ENCODE data around the gene CEP131. TPM values are rescaled to one million over a fixed set of nuclear protein-coding genes. Genes with fewer than 3 reads are reported as not detected.

CEP131 gene
- total RNA-seq, 1 donor from 2014 or later = 33.2 TPM

DNA sequence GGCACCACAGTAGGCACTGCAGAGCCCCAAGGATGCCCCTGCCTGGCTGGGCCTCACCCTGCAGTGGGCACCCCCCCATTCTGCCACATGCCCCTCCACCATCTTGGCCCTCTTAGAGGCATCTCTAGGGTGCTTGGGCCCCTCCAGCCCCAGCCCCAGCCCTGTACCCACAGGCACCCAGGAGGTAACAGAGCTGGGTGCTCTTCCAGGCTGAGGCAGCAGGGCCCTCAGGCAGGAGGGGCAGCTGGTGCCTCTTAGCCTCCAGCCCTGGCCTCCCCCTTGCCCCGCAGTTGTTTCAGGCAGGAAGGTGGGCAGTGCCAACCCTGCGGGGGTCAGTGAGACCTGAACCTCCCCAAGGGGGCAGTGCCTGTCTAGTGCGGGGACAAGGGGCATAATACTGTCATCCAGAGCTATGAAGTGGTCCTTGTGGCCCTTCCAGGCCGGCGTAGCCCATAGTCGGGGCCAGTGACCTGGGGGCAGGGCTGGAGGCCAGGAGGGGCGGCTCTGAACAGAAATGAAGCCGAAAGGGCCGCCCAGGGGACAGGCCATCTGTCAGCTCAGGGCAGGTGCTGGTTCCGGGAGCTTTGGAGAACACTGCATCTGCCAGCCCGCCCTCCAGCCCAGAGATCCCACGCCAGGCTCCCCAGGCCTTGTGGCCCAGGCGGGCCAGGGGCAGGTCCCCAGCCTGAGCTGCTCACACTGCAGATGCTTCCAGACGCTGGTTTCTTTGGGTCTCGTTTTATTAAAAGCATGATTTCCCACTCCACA is 51.9 kb downstream of the CEP131 start:
- H3K36me3 Mint-ChIP-seq (ENCODE audit: insufficient read depth) = peaks cover 7% of the 10 kb centered on the region
- DNase-seq (ENCODE audit: low spot score, unreplicated experiment) = no peak
- H3K4me1 Mint-ChIP-seq (ENCODE audit: low read depth) = peaks cover 3% of the 10 kb centered on the region
- H3K4me3 Mint-ChIP-seq (ENCODE audit: low read depth) = no peak overlapping the region
- H3K27ac Mint-ChIP-seq = no peak overlapping the region
- TF ChIP-seq, protein P1, sequence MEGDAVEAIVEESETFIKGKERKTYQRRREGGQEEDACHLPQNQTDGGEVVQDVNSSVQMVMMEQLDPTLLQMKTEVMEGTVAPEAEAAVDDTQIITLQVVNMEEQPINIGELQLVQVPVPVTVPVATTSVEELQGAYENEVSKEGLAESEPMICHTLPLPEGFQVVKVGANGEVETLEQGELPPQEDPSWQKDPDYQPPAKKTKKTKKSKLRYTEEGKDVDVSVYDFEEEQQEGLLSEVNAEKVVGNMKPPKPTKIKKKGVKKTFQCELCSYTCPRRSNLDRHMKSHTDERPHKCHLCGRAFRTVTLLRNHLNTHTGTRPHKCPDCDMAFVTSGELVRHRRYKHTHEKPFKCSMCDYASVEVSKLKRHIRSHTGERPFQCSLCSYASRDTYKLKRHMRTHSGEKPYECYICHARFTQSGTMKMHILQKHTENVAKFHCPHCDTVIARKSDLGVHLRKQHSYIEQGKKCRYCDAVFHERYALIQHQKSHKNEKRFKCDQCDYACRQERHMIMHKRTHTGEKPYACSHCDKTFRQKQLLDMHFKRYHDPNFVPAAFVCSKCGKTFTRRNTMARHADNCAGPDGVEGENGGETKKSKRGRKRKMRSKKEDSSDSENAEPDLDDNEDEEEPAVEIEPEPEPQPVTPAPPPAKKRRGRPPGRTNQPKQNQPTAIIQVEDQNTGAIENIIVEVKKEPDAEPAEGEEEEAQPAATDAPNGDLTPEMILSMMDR (IDR thresholded peaks at IDR 0.05; ENCODE audit: unreplicated experiment) = no peak
- H3K9me3 Mint-ChIP-seq (ENCODE audit: low read depth) = peaks cover 9% of the 10 kb centered on the region
- no peaks in the 10 kb centered on the region for H3K27me3 Mint-ChIP-seq

DNA sequence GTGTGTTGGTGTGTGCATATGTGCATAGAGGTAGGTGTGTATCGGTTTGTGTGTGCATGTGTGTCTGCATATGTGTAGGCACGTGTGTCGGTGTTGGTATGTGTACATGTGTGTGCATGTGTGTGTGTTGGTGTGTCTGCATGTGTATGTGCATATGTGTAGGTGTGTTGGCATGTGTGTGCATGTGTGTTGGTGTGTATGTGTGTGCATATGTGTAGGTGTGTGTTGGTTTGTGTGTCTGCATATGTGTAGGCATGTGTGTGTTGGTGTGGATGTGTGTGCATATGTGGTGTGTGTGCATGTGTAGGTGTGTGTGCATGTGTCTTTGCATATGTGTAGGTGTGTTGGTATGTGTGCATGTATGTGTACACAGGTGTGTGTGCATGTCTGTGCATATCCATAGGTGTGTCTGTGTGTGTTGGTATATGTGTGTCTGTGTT is 52.9 kb downstream of the CEP131 start:
- H3K4me1 Mint-ChIP-seq (ENCODE audit: low read depth) = peaks cover 3% of the 10 kb centered on the region
- peaks cover 5% of the 10 kb centered on the region for H3K36me3 Mint-ChIP-seq (ENCODE audit: insufficient read depth)
- H3K27ac Mint-ChIP-seq = no peak overlapping the region
- no peaks in the 10 kb centered on the region for H3K27me3 Mint-ChIP-seq
- no peak overlapping the region for H3K4me3 Mint-ChIP-seq (ENCODE audit: low read depth)
- TF ChIP-seq, protein P1 (IDR thresholded peaks at IDR 0.05; ENCODE audit: unreplicated experiment) = no peak
- no peak for DNase-seq (ENCODE audit: low spot score, unreplicated experiment)
- H3K9me3 Mint-ChIP-seq (ENCODE audit: low read depth) = no peaks in the 10 kb centered on the region

DNA sequence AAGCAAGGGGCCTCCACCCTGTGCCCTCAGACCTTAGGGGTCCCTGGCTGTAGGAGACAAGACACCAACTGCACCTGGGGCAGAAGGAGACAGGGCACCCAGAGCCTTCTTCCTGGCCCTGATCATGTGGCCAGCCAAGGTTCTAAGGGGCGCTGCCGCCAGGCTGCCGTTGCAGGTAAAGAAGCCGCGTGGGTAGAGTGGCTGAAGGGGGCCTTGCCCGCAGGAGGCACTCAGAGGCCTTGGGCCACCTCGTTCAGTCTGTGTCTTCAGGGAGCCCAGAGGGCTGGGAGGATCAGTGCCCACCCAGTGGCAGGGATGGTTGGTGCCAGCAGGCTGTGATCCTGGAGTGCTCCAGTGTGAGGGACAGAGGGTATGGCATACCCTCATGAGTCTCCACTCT is 55.1 kb downstream of the CEP131 start:
- peak overlapping the region; percentile 62 for H3K4me3 Mint-ChIP-seq (ENCODE audit: low read depth)

DNA sequence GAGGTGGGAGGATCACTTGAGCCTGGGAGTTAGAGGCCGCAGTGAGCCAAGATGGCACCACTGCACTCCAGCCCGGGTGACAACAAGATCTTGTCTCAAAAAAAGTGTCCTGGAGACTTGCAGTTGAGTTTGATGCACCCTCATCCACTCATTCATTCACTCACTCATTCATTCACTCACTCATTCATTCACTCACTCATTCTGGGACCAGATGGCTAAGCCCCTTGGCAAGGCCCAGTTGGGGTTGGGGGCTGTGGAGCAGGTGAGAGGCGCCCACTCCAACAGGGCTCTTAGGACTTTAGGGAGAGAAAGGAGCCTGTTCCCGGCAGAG is 55.6 kb downstream of the CEP131 start:
- Mint-ChIP-seq H3K36me3 (ENCODE audit: insufficient read depth) (no peaks in the 10 kb centered on the region), H3K9me3 (ENCODE audit: low read depth) (no peaks in the 10 kb centered on the region), H3K4me3 (ENCODE audit: low read depth) (peak overlapping the region; percentile 62), H3K27me3 (no peaks in the 10 kb centered on the region), H3K27ac (peak overlapping the region; percentile 62), H3K4me1 (ENCODE audit: low read depth) (peaks cover 5% of the 10 kb centered on the region)
- DNase-seq (ENCODE audit: low spot score, unreplicated experiment) = no peak
- TF ChIP-seq, protein P1 (IDR thresholded peaks at IDR 0.05; ENCODE audit: unreplicated experiment) = no peak

More for the DNA sequence above, 55.1 kb downstream of the CEP131 start:
- Mint-ChIP-seq H3K36me3 (ENCODE audit: insufficient read depth) (no peaks in the 10 kb centered on the region), H3K4me1 (ENCODE audit: low read depth) (peaks cover 5% of the 10 kb centered on the region), H3K27ac (no peak overlapping the region), H3K9me3 (ENCODE audit: low read depth) (no peaks in the 10 kb centered on the region), H3K27me3 (no peaks in the 10 kb centered on the region)
- TF ChIP-seq, protein P1 (IDR thresholded peaks at IDR 0.05; ENCODE audit: unreplicated experiment) = no peak
- no peak for DNase-seq (ENCODE audit: low spot score, unreplicated experiment)

DNA sequence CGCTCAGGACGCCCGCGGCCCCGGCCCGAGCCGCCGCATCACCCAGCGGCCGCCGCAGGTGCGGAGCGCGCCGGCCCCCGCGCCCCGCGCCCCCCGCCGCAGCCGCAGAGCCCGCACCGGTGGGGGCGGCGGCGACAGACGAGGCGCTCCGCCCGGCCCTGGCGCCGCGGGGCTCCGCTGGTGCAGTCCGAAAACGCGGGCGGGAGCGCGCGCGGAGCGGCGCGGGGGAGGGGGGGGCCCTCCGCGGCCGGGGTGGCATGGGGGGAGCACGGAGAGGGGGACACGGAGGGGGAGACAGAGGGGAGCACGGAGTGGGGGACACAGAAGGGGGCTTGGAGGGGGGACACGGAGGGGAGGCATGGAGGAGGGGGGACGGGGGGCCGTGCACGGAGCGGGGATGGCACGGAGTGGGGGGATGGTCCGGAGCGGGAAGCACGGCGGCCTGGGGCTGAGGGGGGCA is 56.7 kb downstream of the CEP131 start, which contains the start of gene AATK:
TSS of gene AATK (minus strand) at position 189 of the 460 bp plus-strand sequence. CDS start 229 bp downstream, outside the sequence.
- Mint-ChIP-seq H3K36me3 (ENCODE audit: insufficient read depth) (no peaks in the 10 kb centered on the region), H3K4me3 (ENCODE audit: low read depth) (peak within 1 kb of the TSS; percentile 70), H3K4me1 (ENCODE audit: low read depth) (peaks cover 3% of the 10 kb centered on the region), H3K27ac (no peak within 1 kb of the TSS), H3K27me3 (no peaks in the 10 kb centered on the region), H3K9me3 (ENCODE audit: low read depth) (no peaks in the 10 kb centered on the region)
- no peak for DNase-seq (ENCODE audit: low spot score, unreplicated experiment)
- TF ChIP-seq, protein P1 (IDR thresholded peaks at IDR 0.05; ENCODE audit: unreplicated experiment) = no peak
